Vagina (tissue), 2 donors: ENCODE data around the gene ANKRD60.

Source experiments
- CTCF ChIP-seq, 3 experiments: fragments of 450-650 bp in 2 of 3; fragments of 200-600 bp in 1 of 3; sonication (generic) in 1 of 3; IDR thresholded peaks; one replicate each; pipeline ENCODE4 v1.5.1; 2017 to 2019; ENCODE audit warnings: antibody characterized with exemption in 3 of 3, mild to moderate bottlenecking in 2 of 3, moderate library complexity in 2 of 3
- POLR2AphosphoS5 ChIP-seq, 2 donors: sonication (generic); formaldehyde crosslinking; IDR thresholded peaks; one replicate each; pipeline ENCODE4 v1.9.0; 2017; ENCODE audit warnings: antibody characterized with exemption in 2 of 2, mild to moderate bottlenecking in 2 of 2, low read depth in 1 of 2; ENCODE audit not compliant: insufficient read depth in 1 of 2

GRCh38 chr20:58205850-58206249 lies 22.6 kb downstream of the ANKRD60 start:
- no peak for TF ChIP-seq CTCF (IDR thresholded peaks at IDR 0.05)
- TF ChIP-seq POLR2AphosphoS5 (IDR thresholded peaks at IDR 0.05; ENCODE audit: insufficient read depth in 1 of 2, low read depth in 1 of 2), result no peak
